Measurements from ENCODE around the gene SMIM14.

SMIM14 gene

GRCh38 chr4:39609454-39609931, 29.2 kb downstream of the SMIM14 start:
- DNase-seq = no peak
- H3K4me3 Mint-ChIP-seq = no peak overlapping the region
- no peak for ATAC-seq (replicated peaks)

DNA sequence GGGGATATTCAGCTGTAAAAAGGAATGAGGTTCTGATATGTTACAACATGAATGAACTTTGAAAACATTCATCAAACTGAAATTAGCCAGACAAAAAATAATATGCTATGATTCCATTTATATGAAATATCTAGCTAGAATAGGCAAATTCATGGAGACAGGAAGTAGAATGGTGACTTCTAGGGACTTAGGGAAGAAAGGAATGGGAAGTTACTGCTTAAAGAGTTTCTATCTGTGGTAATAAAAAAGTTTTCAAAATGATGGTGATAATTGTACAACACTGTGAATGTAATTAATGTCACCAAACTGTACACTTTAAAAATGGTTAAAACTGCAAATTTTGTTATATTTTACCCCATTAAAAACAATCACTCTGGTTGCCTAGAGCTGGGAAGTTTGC, 30.2 kb downstream of the SMIM14 start:
- Mint-ChIP-seq H3K4me1 (ENCODE audit: low read depth in 2 of 2) (peaks cover 0 to 5% of the 10 kb centered on the region in 2 donors), H3K36me3 (ENCODE audit: insufficient read depth) (peaks cover 16% of the 10 kb centered on the region), H3K4me3 (no peak overlapping the region), H3K9me3 (peaks cover 0 to 5% of the 10 kb centered on the region in 2 donors), H3K27ac (no peak overlapping the region), H3K27me3 (no peaks in the 10 kb centered on the region)
- ATAC-seq (replicated peaks) (no peak), DNase-seq (no peak)

More at GRCh38 chr4:39609454-39609931, 29.2 kb downstream of the SMIM14 start:
- Mint-ChIP-seq H3K4me1 (ENCODE audit: low read depth in 2 of 2) (peaks cover 0 to 5% of the 10 kb centered on the region in 2 donors), H3K27ac (peak overlapping the region in 1 of 2 donors; percentile 4), H3K27me3 (no peaks in the 10 kb centered on the region), H3K36me3 (ENCODE audit: insufficient read depth) (peaks cover 7% of the 10 kb centered on the region), H3K9me3 (peaks cover 0 to 5% of the 10 kb centered on the region in 2 donors)

DNA sequence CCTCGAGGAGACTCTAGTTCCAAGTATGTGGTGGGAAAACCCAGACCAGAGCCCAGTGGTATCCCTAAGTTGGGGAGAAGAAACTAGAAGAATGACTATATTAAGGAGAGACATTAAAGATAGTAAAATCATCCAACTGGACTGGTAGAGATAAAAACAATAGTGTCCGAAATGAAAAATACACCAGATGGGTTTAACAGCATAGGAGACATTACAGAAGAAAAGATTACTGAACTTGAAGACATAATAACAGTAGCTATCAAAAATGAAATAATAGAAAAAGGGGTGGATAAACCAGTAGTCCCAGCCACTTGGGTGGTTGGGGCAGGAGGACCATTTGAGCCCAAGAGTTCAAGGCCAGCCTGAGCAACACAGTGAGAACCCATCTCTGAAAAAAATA, 31.9 kb downstream of the SMIM14 start:
- ATAC-seq (replicated peaks) (no peak), DNase-seq (no peak)
- Mint-ChIP-seq H3K27ac (no peak overlapping the region), H3K4me1 (ENCODE audit: low read depth in 2 of 2) (peaks cover 0 to 5% of the 10 kb centered on the region in 2 donors), H3K9me3 (peaks cover 0 to 5% of the 10 kb centered on the region in 2 donors), H3K27me3 (no peaks in the 10 kb centered on the region), H3K4me3 (no peak overlapping the region), H3K36me3 (ENCODE audit: insufficient read depth) (peaks cover 30% of the 10 kb centered on the region)

DNA sequence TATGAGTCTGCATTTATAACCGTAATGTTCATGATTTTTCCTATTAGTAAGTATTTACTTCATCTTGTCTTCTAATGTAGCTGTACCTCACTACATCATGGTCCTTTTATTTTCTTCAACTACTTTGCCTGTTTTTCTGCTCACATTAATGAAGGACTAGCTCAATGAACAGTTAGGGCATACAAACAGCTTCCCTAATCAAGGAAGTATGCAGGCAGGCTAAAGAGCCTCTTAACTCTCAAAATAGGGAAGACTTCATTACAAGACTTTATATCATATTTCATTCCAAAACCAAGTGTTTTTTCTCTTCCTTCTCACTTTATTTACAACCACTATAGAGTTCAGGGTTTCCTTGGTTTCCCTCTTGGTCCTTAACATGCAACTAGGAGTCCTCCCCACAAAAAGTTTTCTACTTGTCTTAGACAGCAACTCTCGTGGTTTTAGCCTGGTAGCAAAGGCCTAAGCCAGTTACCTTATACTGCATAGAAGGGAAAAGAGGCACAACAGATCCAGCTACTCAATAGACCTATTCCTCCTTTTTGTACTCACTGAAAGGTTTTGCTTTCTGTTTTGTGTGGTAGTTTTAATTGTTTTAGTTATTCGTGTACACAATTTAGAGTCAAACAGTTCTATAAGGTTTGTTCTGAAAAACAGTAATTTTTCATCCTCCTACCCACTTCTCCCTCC, 40.8 kb downstream of the SMIM14 start:
- Mint-ChIP-seq H3K4me3 (no peak overlapping the region), H3K9me3 (no peaks in the 10 kb centered on the region), H3K4me1 (ENCODE audit: low read depth in 2 of 2) (peaks cover 0 to 3% of the 10 kb centered on the region in 2 donors), H3K27ac (peak overlapping the region in 1 of 2 donors; percentile 24), H3K27me3 (no peaks in the 10 kb centered on the region), H3K36me3 (ENCODE audit: insufficient read depth) (peaks cover 23% of the 10 kb centered on the region)
- ATAC-seq (replicated peaks) = no peak
- no peak for DNase-seq

DNA sequence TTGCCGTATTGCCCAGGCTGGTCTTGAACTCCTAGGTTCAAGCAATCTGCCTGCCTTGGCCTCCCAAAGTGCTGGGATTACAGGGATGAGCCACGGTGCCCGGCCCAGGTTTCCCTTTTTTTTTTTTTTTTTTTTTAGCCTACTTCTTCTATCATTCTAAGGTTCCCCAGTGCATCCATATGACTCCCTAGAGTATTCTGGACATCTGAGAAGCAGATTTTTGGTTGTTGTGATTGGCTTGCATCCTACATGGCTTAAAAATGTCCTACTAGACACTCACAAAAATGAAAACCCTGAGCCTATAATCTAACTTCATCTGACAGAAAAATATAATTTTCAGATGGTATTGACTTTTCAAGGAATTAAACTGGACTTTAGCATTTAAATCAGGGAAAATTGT, 41.7 kb downstream of the SMIM14 start:
- Mint-ChIP-seq H3K27ac (no peak overlapping the region), H3K36me3 (ENCODE audit: insufficient read depth) (peaks cover 16% of the 10 kb centered on the region), H3K27me3 (no peaks in the 10 kb centered on the region), H3K9me3 (no peaks in the 10 kb centered on the region), H3K4me1 (ENCODE audit: low read depth in 2 of 2) (peaks cover 0 to 3% of the 10 kb centered on the region in 2 donors), H3K4me3 (no peak overlapping the region)
- no peak for ATAC-seq (replicated peaks)
- DNase-seq = no peak

GRCh38 chr4:39591290-39591689, 47.4 kb downstream of the SMIM14 start:
- Mint-ChIP-seq H3K27me3 (no peaks in the 10 kb centered on the region), H3K4me3 (no peak overlapping the region), H3K9me3 (no peaks in the 10 kb centered on the region), H3K36me3 (ENCODE audit: insufficient read depth) (peaks cover 5% of the 10 kb centered on the region), H3K27ac (no peak overlapping the region), H3K4me1 (ENCODE audit: low read depth in 2 of 2) (no peaks in the 10 kb centered on the region)
- DNase-seq = no peak
- no peak for ATAC-seq (replicated peaks)

DNA sequence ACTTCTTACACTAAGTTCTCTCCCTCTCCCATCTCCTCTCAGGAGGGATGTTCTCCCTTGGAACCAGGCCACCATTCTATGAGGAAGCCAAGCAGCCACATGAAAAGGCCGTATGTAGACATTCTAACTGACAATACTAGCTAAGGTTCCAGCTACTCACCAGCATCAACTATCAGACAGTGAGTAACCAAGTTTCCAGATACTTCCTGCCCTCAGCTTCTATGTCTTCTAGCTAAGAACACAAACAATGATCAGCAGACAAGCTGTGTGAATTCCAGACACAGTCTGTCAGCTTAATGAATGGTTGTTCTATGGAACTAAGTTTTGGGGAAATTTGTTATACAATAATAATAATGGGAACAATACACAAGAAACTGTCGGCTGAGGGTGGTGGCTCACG, 50.8 kb downstream of the SMIM14 start:
- no peak overlapping the region for H3K27ac Mint-ChIP-seq
- no peak overlapping the region for H3K4me3 Mint-ChIP-seq
- no peaks in the 10 kb centered on the region for H3K9me3 Mint-ChIP-seq
- H3K36me3 Mint-ChIP-seq (ENCODE audit: insufficient read depth) = peaks cover 5% of the 10 kb centered on the region
- no peak for ATAC-seq (replicated peaks)
- H3K27me3 Mint-ChIP-seq = no peaks in the 10 kb centered on the region
- no peak for DNase-seq
- H3K4me1 Mint-ChIP-seq (ENCODE audit: low read depth in 2 of 2) = no peaks in the 10 kb centered on the region

GRCh38 chr4:39574946-39575345, 63.7 kb downstream of the SMIM14 start:
- Mint-ChIP-seq H3K9me3 (no peaks in the 10 kb centered on the region), H3K4me1 (ENCODE audit: low read depth in 2 of 2) (peaks cover 0 to 1% of the 10 kb centered on the region in 2 donors), H3K36me3 (ENCODE audit: insufficient read depth) (peaks cover 4% of the 10 kb centered on the region), H3K27ac (no peak overlapping the region), H3K4me3 (no peak overlapping the region), H3K27me3 (no peaks in the 10 kb centered on the region)
- ATAC-seq (replicated peaks) (no peak), DNase-seq (no peak)

GRCh38 chr4:39571504-39571903, 67.2 kb downstream of the SMIM14 start:
- no peak for DNase-seq
- H3K4me3 Mint-ChIP-seq = no peak overlapping the region
- no peak overlapping the region for H3K27ac Mint-ChIP-seq
- H3K4me1 Mint-ChIP-seq (ENCODE audit: low read depth in 2 of 2) = peaks cover 1 to 7% of the 10 kb centered on the region in 2 donors
- H3K27me3 Mint-ChIP-seq = no peaks in the 10 kb centered on the region
- no peaks in the 10 kb centered on the region for H3K36me3 Mint-ChIP-seq (ENCODE audit: insufficient read depth)
- no peak for ATAC-seq (replicated peaks)
- H3K9me3 Mint-ChIP-seq = no peaks in the 10 kb centered on the region

GRCh38 chr4:39571054-39571453, 67.6 kb downstream of the SMIM14 start:
- peak overlapping the region in 1 of 2 donors; percentile 46 for H3K27ac Mint-ChIP-seq
- H3K4me3 Mint-ChIP-seq = no peak overlapping the region
- H3K36me3 Mint-ChIP-seq (ENCODE audit: insufficient read depth) = no peaks in the 10 kb centered on the region
- no peaks in the 10 kb centered on the region for H3K9me3 Mint-ChIP-seq
- peaks cover under 1 to 7% of the 10 kb centered on the region in 2 donors for H3K4me1 Mint-ChIP-seq (ENCODE audit: low read depth in 2 of 2)
- no peaks in the 10 kb centered on the region for H3K27me3 Mint-ChIP-seq
- no peak for ATAC-seq (replicated peaks)
- DNase-seq = no peak

DNA sequence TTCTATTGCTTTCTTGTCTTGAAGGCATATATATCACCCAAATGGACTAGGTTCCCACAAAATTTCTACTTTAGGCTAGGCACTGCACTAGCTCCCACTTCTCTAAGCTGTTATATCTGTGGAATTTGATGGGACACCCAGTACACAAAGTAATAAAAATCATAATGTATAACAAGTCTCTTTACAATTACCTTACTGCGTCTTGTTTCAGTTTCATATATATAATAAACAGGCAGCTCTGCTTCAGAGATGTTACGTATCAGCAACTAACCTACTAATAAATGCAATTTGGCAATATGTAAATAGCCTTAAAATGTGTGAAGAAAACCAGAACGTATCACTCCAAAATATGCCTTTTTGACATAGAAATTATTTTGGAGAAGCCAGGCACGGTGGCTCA, 69.5 kb downstream of the SMIM14 start:
- Mint-ChIP-seq H3K4me3 (peak overlapping the region in 1 of 2 donors; percentile 46), H3K27me3 (no peaks in the 10 kb centered on the region), H3K4me1 (ENCODE audit: low read depth in 2 of 2) (peaks cover 0 to 7% of the 10 kb centered on the region in 2 donors), H3K27ac (peak overlapping the region in 1 of 2 donors; percentile 74), H3K9me3 (no peaks in the 10 kb centered on the region), H3K36me3 (ENCODE audit: insufficient read depth) (peaks cover 7% of the 10 kb centered on the region)
- DNase-seq = no peak
- ATAC-seq (replicated peaks) = no peak

DNA sequence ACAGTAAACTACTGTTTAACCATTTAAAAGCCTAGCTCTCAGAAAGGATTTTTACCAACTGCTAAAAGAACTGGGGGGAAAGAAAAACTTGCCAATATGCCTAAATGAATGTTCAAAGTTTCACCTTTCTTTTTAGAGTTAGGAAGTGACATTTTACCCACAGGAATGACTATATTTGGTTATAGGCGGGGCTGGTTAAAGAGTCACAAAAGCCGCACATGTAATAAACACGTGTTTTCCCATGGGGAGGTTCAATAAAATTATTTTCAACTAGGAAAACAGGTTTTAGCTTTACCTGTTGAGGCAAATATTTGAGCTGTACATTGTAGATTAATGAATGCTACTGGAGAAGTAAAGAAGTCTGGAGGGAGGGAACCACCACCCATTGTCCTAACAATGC, 69.9 kb downstream of the SMIM14 start:
- H3K27ac Mint-ChIP-seq = peak overlapping the region in 1 of 2 donors; percentile 74
- H3K36me3 Mint-ChIP-seq (ENCODE audit: insufficient read depth) = peaks cover 7% of the 10 kb centered on the region
- H3K9me3 Mint-ChIP-seq = no peaks in the 10 kb centered on the region
- no peaks in the 10 kb centered on the region for H3K27me3 Mint-ChIP-seq
- H3K4me3 Mint-ChIP-seq = peak overlapping the region in 1 of 2 donors; percentile 46
- H3K4me1 Mint-ChIP-seq (ENCODE audit: low read depth in 2 of 2) = peaks cover 0 to 7% of the 10 kb centered on the region in 2 donors
- ATAC-seq (replicated peaks) (peak; percentile 40), DNase-seq (no peak)

DNA sequence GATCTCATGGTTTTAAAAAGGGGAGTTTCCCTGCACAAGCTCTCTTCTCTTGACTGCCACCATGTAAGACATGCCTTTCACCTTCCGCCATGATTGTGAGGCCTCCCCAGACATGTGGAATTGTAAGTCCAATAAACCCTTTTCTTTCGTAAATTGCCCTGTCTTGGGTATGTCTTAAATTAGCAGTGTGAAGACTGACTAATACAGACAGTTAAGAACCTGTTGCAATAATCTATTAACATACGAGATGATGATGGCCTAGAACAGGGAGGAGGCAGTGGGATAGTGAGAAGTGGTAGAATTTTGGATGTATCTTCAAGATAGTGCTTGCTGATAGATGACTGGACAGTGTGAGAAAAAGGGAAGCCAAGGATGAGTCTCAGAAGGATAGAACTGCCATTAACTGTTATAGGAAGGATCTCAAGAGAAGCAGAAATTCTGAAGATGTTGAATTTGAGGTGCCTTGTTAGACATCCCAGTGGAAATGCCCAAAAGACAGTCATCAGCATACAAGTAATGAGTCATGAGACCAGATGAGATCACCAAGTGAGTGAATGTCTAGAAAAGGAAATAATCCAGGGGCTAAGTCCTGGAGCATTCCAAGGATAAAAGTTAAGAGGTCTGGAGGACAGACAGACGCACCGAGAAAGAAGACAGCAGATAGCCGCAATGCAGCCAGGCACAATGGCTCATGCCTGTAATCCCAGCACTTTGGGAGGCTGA, 72.6 kb downstream of the SMIM14 start:
- H3K4me1 Mint-ChIP-seq (ENCODE audit: low read depth in 2 of 2) = peaks cover 0 to 7% of the 10 kb centered on the region in 2 donors
- peaks cover 10% of the 10 kb centered on the region for H3K36me3 Mint-ChIP-seq (ENCODE audit: insufficient read depth)
- no peaks in the 10 kb centered on the region for H3K9me3 Mint-ChIP-seq
- no peak for ATAC-seq (replicated peaks)
- DNase-seq = no peak
- no peak overlapping the region for H3K27ac Mint-ChIP-seq
- no peak overlapping the region for H3K4me3 Mint-ChIP-seq
- no peaks in the 10 kb centered on the region for H3K27me3 Mint-ChIP-seq

- no peaks in the 10 kb centered on the region for H3K9me3 Mint-ChIP-seq
- no peaks in the 10 kb centered on the region for H3K4me1 Mint-ChIP-seq (ENCODE audit: low read depth in 2 of 2)
- no peak overlapping the region for H3K27ac Mint-ChIP-seq
- peaks cover 13% of the 10 kb centered on the region for H3K36me3 Mint-ChIP-seq (ENCODE audit: insufficient read depth)
- H3K4me3 Mint-ChIP-seq = no peak overlapping the region
- ATAC-seq (replicated peaks) (no peak), DNase-seq (no peak)
- H3K27me3 Mint-ChIP-seq = no peaks in the 10 kb centered on the region
These were observed 75.3 kb downstream of the SMIM14 start for GRCh38 chr4:39563346-39563847.
